GM18511 (cell line): ENCODE results near the gene SEZ6L.

Source experiments
- ATAC-seq: cut with Tn5 transposase; IDR thresholded peaks from one replicate; pipeline ENCODE4 v1.9.1; 2021; ENCODE audit warnings: mild to moderate bottlenecking, moderate library complexity; ENCODE audit not compliant: unreplicated experiment

SEZ6L gene

DNA sequence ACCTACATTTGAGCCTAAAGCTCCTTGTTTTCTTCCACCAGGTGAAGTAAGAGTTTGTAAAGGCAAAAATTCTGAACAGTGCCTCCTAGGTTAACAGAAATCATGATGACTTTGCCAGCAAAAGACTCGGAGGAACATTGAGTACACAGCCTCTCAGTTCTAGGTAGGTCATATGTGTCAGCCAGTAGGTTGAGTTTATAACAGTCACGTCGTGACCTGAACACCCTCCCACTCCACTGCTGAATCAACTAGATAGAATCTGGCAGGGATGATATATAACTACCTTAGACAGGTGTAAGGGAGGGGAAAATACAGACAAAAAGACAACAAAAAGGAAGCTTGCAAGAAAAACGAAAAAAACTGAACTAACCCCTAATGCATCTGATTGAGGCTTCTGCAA, 247.0 kb downstream of the SEZ6L start:
- no peak for ATAC-seq

DNA sequence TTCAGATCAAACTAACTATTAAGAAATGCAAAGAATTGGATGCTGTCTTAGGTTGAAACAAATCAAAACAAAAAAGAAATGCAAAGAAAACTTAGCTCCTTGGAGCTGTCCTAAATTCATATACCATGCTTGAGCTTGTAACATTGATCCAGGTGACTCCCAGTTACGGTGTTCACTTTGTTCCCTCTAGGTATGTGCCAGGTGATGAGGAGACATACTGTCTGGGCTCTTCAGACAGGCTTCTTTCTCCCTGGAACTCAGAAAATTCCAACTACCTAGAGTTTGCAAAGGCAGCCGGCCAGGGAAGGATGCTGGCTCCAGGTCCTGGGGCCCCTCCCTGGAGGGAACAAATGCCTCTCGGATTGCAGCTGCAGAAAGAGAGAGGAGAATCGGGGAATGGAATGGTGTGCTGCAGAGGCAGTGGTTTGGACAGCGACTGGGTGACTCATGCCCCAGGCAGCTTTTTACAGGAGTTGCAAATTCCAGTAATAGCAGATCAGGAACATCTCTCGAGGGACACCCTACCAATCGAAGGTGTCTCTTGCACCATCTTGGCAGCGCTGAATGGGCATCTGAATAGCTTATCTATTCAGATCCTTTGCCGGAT, 247.5 kb downstream of the SEZ6L start:
- no peak for ATAC-seq

DNA sequence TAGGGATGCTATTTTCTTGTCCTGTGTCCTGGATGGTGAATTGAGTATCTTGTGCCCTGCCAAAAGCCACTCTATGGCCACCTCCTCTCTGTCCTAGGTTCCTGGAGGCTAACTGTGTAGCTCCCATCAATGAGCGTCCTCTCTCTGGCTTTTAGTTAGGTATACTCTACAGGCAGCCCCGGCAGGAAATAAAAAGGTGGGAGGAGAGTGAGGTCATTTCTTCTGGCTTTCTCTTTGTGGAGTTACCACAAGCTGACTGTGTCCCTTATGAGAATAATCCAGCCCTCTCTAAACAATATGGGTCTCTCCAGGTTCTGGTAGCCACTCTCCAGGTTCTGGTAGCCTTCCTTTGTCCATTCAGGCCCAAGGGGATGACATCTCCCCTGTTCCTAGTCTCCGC, 248.1 kb downstream of the SEZ6L start:
- no peak for ATAC-seq

DNA sequence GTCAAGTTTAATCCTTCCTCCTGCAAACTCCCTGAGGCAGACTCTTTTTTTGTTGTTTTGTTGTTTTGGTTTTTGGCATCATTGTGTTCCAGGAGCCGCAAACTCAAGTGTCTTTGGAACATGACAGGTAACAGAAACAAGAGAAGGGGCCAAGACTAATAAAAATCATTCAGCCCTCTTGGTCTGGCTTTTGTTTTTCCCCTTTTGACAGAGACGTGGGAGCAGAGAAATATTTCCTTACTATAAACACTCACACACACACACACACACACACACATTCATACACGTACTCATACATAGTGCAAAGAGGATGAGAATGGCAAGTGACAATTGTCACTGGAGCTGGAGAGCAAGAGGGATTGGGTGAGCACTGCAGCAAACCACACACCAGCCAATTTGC, 249.4 kb downstream of the SEZ6L start:
- ATAC-seq, result no peak

DNA sequence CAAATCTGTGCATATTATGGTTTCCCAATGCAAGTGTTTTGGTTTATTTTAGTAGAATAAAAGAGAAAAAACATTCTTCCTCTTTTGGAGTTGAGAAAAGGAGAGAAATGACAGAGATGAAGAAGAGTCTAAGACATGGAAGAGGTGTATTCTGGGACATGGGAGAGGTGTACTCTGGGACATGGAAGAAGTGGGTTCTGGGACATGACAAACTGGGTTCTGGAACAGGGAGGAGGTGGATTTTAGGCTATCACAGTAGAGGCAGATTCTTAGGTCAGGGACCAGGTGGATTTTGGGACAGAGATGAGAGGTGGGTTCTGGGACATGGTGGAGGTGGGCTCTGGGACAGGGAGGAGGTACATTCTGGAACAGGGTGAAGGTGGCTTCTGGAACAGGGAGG, 257.7 kb downstream of the SEZ6L start:
- no peak for ATAC-seq

DNA sequence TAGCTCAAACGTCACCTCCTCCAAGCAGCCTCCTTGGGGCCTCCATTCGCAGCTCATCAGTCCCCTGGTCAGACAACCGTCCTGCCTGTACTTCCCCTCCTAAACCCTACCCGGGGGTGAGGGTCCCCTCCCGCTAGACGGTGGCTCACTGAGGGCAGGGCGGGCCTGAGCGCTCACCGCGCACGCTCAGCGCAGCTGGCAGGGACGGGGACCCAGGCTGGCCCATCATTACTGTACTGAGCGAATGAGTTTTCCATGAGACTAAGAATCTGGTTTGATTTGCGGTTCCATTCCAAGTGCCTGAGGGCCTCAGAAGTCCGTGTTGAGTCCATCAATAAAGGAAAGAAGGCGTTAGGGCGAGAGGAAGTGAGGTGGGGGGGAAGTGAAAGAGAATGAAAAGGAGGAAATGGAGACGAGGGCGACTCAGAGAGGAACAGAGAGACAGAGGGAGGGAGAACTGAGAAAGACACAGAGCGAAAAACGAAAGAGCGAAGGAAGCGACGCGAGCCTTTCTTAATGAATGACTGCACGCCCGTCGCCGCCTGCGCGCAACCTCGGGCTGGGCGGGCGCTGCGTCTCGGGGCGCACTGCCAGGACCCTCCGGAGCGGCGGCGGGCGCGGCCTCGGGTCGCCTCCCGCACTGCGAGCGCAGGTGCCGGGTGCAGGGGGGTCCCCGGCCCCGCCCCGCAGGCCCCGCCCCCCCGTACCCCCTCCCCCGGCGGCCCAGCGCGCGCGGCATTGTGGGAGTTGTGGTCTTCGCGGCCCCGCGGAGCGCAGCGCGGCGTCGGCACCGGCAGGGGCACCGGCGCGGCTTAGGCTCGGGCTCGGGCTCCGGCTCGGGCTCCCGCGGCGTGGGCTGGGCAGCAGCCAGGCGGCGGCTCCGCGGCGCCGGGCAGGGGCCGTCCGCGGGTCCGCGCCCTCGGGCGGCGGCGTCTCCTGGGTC, 259.5 kb downstream of the SEZ6L start, which contains the start of gene ASPHD2:
Gene ASPHD2, plus strand, starts transcription at position 746 of the 943 bp plus-strand sequence. CDS start 4,356 bp downstream, outside the sequence.
- peak; percentile 77 for ATAC-seq

DNA sequence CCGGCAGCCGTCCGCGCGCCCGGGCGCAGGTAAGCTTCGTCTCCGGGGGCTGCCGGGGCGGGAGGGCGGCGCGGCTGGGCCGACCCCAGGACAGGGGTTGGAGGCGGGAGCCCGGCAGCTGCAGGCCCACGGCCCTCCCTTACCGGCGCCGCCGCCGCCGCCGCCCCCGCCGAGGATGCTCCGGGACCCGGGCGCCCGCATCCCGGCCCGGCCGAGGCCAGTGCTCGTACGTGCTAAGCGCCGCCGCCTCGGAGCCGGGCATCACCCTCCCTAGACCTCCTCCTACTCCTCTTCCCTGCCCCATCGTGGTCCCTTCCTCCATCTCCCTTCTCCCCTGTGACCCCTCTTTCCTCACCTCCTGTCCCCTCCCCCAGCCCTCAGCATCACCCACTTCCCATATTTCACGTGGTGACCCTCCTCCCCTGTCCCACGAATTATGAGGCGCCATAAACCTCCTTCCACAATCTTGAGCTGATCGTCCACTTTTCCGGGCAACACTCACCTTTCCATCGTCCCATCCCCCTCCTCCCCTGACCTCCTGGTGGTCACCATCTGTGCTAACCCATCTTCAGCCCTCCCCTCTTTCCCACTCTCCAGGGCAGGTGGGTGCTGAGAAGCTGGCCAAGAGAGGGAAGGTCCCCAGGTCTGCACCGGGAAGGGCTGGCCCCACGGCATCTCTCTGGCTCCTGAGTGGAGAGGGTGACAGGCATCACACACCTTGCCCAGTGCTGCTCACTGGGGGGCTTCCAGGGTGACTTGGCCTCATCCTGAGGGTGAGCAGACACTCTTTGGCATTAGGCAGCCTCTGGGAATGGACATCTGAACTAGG, 260.4 kb downstream of the SEZ6L start:
- peak; percentile 9 for ATAC-seq

DNA sequence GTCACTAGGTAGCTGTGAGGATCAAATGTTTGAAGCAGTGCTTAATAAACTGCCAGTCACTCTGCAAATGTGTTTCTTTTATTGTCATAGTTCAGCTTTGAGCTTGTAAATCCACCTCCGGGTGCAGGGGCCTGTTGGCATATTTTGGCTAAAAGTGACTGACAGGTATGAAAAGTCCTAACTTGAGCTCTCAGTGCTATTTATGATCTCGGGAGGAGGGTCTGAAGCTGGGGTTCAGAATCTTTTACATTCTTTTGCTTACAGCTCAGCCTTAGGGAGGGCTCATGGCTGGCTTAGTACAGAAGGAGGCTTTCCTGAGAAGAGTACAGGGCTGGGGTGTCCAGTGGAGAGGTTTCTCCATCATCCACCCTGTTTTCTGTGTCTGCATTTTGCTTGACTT, 261.3 kb downstream of the SEZ6L start:
- no peak for ATAC-seq

DNA sequence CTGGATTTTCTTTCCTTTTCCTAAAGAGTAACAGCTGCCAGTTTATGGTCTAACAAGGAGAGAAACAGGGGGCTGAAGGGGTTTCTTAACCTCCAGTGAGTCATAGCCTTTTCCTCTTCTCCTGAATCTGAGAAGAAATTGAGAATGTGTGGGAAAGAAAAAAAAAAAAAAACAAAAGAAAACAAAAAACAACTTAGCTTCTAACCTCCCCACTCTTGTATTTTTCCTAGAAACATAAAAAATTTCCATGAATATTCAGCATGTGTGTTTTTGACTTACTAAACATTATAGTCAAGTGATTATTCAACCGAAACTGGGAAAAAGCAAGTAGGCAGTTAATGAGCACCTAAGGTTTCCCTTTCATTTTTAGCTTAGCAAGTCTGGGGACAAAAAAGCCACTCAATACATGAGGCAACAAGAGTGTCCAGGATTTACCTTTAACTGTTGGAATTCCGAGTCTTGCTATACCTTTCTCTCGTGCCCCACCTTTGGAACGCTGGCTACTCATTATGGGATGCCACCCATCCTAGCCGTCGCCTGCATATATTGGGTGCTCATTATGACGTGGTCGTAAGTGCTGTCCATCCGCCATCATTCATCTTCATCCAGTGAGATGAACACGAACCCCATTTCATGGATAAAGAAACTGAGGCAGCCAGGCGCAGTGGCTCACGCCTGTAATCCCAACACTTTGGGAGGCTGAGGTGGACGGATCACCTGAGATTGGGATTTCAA, 262.2 kb downstream of the SEZ6L start:
- no peak for ATAC-seq

DNA sequence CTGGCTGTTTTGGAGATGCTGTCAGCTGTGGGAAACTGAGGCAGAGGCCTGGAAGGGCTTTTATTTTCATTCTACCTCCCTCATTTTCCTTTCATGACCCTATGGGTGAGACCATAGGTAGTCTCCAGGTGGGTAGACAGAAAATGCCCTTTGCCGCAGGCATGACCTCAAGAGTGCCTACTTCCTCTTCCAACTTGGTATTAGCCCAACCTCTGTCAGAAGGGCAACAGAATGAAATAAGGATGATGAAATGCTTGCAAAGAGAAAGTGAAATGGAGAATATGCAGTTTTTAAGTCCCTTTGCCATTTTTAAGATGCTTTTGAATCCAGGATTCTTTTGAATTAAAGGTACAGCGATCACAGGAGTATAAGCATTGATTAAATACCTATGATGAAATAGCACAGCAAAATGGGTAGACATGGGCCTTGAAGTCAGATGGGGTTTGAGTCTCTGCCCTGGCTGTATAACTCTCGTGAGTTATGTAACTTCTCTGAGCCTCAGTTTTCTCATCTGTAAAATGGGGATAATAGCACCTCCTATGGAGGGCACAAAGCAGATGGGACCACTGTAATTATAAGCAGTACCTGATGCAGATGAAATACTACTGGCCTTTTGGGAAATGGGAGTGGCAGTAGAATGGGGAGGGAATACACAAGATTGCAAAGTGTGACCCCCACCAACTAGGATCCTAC, 263.5 kb downstream of the SEZ6L start:
- no peak for ATAC-seq
